MG63 (cell line): Measurements from ENCODE around the gene SYT17. TPM values are rescaled to one million over a fixed set of nuclear protein-coding genes. Genes with fewer than 3 reads are reported as not detected.

ENCODE experiments used
- DNase-seq: peaks from one replicate; pipeline ENCODE4 v3.0.0-alpha.2; 2020
- H3K27me3 ChIP-seq: fragments of 250-450 bp; sonication (Bioruptor Pico); 2 replicates; pipeline ENCODE4 v1.5.1; 2020; ENCODE audit warnings: mild to moderate bottlenecking, moderate library complexity
- H3K36me3 ChIP-seq: fragments of 250-450 bp; sonication (Bioruptor Pico); 2 replicates; pipeline ENCODE4 v1.5.1; 2020; ENCODE audit warnings: mild to moderate bottlenecking, moderate library complexity
- H3K4me3 ChIP-seq: fragments of 250-450 bp; sonication (Bioruptor Pico); 2 replicates; pipeline ENCODE4 v1.5.1; 2020; ENCODE audit warnings: mild to moderate bottlenecking, moderate library complexity
- H3K9me3 ChIP-seq: fragments of 250-450 bp; sonication (Bioruptor Pico); 2 replicates; pipeline ENCODE4 v1.5.1; 2020; ENCODE audit warnings: mild to moderate bottlenecking, moderate library complexity
- total RNA-seq: library from RNA; depleted of rRNA; stranded (reverse); fragments of >200 nt; shearing (Covaris generic); gene quantifications from 2 replicates; pipeline ENCODE4 v1.2.3, GENCODE V29; 2014; ENCODE audit warnings: low replicate concordance

Gene SYT17
- total RNA-seq, 1 experiment from 2014 or later: not detected

GRCh38 chr16:19163215-19163614 is 4.8 kb upstream of the SYT17 start:
- Histone ChIP-seq H3K4me3 (no peak overlapping the region), H3K9me3 (0 out of 2 replicates have a peak, but pooled peaks cover 3% of the 10 kb centered on the region), H3K36me3 (no peaks in the 10 kb centered on the region), H3K27me3 (peaks cover 1% of the 10 kb centered on the region)
- DNase-seq: no peak

GRCh38 chr16:19164285-19164684 is 3.8 kb upstream of the SYT17 start:
- Histone ChIP-seq H3K4me3 (no peak overlapping the region), H3K9me3 (0 out of 2 replicates have a peak, but pooled peaks cover 3% of the 10 kb centered on the region), H3K36me3 (no peaks in the 10 kb centered on the region), H3K27me3 (peaks cover 10% of the 10 kb centered on the region)
- no peak for DNase-seq

GRCh38 chr16:19165101-19165500 is 2.9 kb upstream of the SYT17 start:
- no peak for DNase-seq
- H3K9me3 ChIP-seq: 0 out of 2 replicates have a peak, but pooled peaks cover 3% of the 10 kb centered on the region
- no peaks in the 10 kb centered on the region for H3K36me3 ChIP-seq
- peaks cover 17% of the 10 kb centered on the region for H3K27me3 ChIP-seq
- H3K4me3 ChIP-seq: no peak overlapping the region

GRCh38 chr16:19166500-19166899 is 1.5 kb upstream of the SYT17 start:
- H3K27me3 ChIP-seq: peaks cover 22% of the 10 kb centered on the region
- no peaks in the 10 kb centered on the region for H3K36me3 ChIP-seq
- no peak for DNase-seq
- 0 out of 2 replicates have a peak, but pooled peaks cover 3% of the 10 kb centered on the region for H3K9me3 ChIP-seq
- H3K4me3 ChIP-seq: no peak overlapping the region

GRCh38 chr16:19168371-19169081 is 486 bp downstream of the SYT17 start:
- Histone ChIP-seq H3K9me3 (no peaks in the 10 kb centered on the region), H3K36me3 (no peaks in the 10 kb centered on the region), H3K27me3 (peaks cover 28% of the 10 kb centered on the region), H3K4me3 (peak overlapping the region; percentile 47)
- peak; percentile 26 for DNase-seq

- Histone ChIP-seq H3K4me3 (no peak overlapping the region), H3K9me3 (no peaks in the 10 kb centered on the region), H3K27me3 (peaks cover 28% of the 10 kb centered on the region), H3K36me3 (no peaks in the 10 kb centered on the region)
- no peak for DNase-seq
Observed at GRCh38 chr16:19169082-19169639, 1.1 kb downstream of the SYT17 start.

GRCh38 chr16:19170043-19170655 is 2.1 kb downstream of the SYT17 start:
- DNase-seq: no peak
- Histone ChIP-seq H3K36me3 (no peaks in the 10 kb centered on the region), H3K4me3 (no peak overlapping the region), H3K27me3 (peaks cover 28% of the 10 kb centered on the region), H3K9me3 (no peaks in the 10 kb centered on the region)

GRCh38 chr16:19172098-19172780 is 4.2 kb downstream of the SYT17 start:
- Histone ChIP-seq H3K27me3 (peaks cover 36% of the 10 kb centered on the region), H3K36me3 (no peaks in the 10 kb centered on the region), H3K9me3 (no peaks in the 10 kb centered on the region), H3K4me3 (no peak overlapping the region)
- DNase-seq: no peak

GRCh38 chr16:19173059-19173458 is 5.0 kb downstream of the SYT17 start:
- H3K4me3 ChIP-seq: no peak overlapping the region
- no peak for DNase-seq
- no peaks in the 10 kb centered on the region for H3K9me3 ChIP-seq
- peaks cover 36% of the 10 kb centered on the region for H3K27me3 ChIP-seq
- H3K36me3 ChIP-seq: no peaks in the 10 kb centered on the region

- DNase-seq: no peak
- no peaks in the 10 kb centered on the region for H3K36me3 ChIP-seq
- H3K9me3 ChIP-seq: no peaks in the 10 kb centered on the region
- no peak overlapping the region for H3K4me3 ChIP-seq
- peaks cover 28% of the 10 kb centered on the region for H3K27me3 ChIP-seq
Observed at GRCh38 chr16:19173649-19174383, 5.8 kb downstream of the SYT17 start.

GRCh38 chr16:19174478-19174877 is 6.4 kb downstream of the SYT17 start:
- H3K4me3 ChIP-seq: no peak overlapping the region
- DNase-seq: no peak
- no peaks in the 10 kb centered on the region for H3K36me3 ChIP-seq
- peaks cover 23% of the 10 kb centered on the region for H3K27me3 ChIP-seq
- H3K9me3 ChIP-seq: no peaks in the 10 kb centered on the region

GRCh38 chr16:19175492-19176262 is 7.6 kb downstream of the SYT17 start:
- Histone ChIP-seq H3K4me3 (no peak overlapping the region), H3K27me3 (peaks cover 17% of the 10 kb centered on the region), H3K9me3 (no peaks in the 10 kb centered on the region), H3K36me3 (no peaks in the 10 kb centered on the region)
- no peak for DNase-seq

GRCh38 chr16:19177111-19177739 is 9.2 kb downstream of the SYT17 start:
- peaks cover 12% of the 10 kb centered on the region for H3K27me3 ChIP-seq
- no peak overlapping the region for H3K4me3 ChIP-seq
- no peaks in the 10 kb centered on the region for H3K36me3 ChIP-seq
- no peak for DNase-seq
- H3K9me3 ChIP-seq: no peaks in the 10 kb centered on the region

- Histone ChIP-seq H3K4me3 (no peak overlapping the region), H3K36me3 (no peaks in the 10 kb centered on the region), H3K27me3 (peaks cover 7% of the 10 kb centered on the region), H3K9me3 (no peaks in the 10 kb centered on the region)
- DNase-seq: peak; percentile 51
Observed at GRCh38 chr16:19179546-19180490, 11.8 kb downstream of the SYT17 start.

- Histone ChIP-seq H3K27me3 (peaks cover 5% of the 10 kb centered on the region; the same call in 1 of the 2 replicates), H3K9me3 (no peaks in the 10 kb centered on the region), H3K36me3 (no peaks in the 10 kb centered on the region), H3K4me3 (no peak overlapping the region)
- DNase-seq: no peak
Observed at GRCh38 chr16:19180741-19181140, 12.7 kb downstream of the SYT17 start.
